Measurements from ENCODE around the gene TMEM174. TPM values are rescaled to one million over a fixed set of nuclear protein-coding genes. Genes with fewer than 3 reads are reported as not detected.

The TMEM174 gene
- total RNA-seq, 4 donors from 2014 or later, result not detected

DNA sequence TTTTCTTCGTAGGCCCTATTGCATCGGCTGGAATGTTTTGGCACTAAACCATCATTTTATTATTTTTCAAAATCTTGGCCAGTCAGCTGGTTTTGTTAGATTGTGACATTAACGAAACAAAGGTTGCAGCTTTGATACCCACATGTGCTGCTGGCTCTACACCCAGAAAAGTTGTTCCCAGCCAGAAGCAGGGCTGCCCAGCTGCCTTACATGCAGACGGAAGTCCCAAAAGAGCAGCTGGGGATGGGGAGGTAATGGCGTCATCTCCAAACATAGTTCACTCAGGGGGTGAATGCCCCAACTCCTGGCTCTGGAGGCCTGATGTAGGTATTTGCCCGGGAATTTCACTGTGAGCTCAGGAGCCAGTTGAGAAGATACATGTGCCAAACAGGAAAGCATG, 29.3 kb upstream of the TMEM174 start:
- intact Hi-C loops (cut with DNase I; ENCODE audit: low total_unique reads), result no loop called here
- no peaks in the 10 kb centered on the region for H3K9me3 ChIP-seq

GRCh38 chr5:73149540-73149939, 23.5 kb upstream of the TMEM174 start:
- H3K36me3 ChIP-seq, result no peaks in the 10 kb centered on the region
- DNase-seq, result no peak
- intact Hi-C loops (cut with DNase I; ENCODE audit: low total_unique reads), result no loop called here
- no peak overlapping the region for H3K4me3 ChIP-seq
- no peak for TF ChIP-seq POLR2A (IDR thresholded peaks at IDR 0.05)
- TF ChIP-seq, protein P1, sequence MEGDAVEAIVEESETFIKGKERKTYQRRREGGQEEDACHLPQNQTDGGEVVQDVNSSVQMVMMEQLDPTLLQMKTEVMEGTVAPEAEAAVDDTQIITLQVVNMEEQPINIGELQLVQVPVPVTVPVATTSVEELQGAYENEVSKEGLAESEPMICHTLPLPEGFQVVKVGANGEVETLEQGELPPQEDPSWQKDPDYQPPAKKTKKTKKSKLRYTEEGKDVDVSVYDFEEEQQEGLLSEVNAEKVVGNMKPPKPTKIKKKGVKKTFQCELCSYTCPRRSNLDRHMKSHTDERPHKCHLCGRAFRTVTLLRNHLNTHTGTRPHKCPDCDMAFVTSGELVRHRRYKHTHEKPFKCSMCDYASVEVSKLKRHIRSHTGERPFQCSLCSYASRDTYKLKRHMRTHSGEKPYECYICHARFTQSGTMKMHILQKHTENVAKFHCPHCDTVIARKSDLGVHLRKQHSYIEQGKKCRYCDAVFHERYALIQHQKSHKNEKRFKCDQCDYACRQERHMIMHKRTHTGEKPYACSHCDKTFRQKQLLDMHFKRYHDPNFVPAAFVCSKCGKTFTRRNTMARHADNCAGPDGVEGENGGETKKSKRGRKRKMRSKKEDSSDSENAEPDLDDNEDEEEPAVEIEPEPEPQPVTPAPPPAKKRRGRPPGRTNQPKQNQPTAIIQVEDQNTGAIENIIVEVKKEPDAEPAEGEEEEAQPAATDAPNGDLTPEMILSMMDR (IDR thresholded peaks at IDR 0.05), result no peak
- no peak overlapping the region for H3K27ac ChIP-seq
- no peaks in the 10 kb centered on the region for H3K9me3 ChIP-seq
- no peaks in the 10 kb centered on the region for H3K27me3 ChIP-seq
- no peaks in the 10 kb centered on the region for H3K4me1 ChIP-seq

More for the DNA sequence above, 29.3 kb upstream of the TMEM174 start:
- Histone ChIP-seq H3K36me3 (no peaks in the 10 kb centered on the region), H3K4me1 (no peaks in the 10 kb centered on the region), H3K4me3 (no peak overlapping the region), H3K27me3 (no peaks in the 10 kb centered on the region), H3K27ac (no peak overlapping the region)
- TF ChIP-seq, protein P1 (IDR thresholded peaks at IDR 0.05), result no peak
- no peak for TF ChIP-seq POLR2A (IDR thresholded peaks at IDR 0.05)
- no peak for DNase-seq

GRCh38 chr5:73150876-73151275, 22.1 kb upstream of the TMEM174 start:
- H3K27me3 ChIP-seq, result no peaks in the 10 kb centered on the region
- H3K9me3 ChIP-seq, result no peaks in the 10 kb centered on the region
- intact Hi-C loops (cut with DNase I; ENCODE audit: low total_unique reads), result no loop called here
- TF ChIP-seq, protein P1 (IDR thresholded peaks at IDR 0.05), result no peak
- TF ChIP-seq POLR2A (IDR thresholded peaks at IDR 0.05), result no peak
- no peak overlapping the region for H3K27ac ChIP-seq
- DNase-seq, result no peak
- no peaks in the 10 kb centered on the region for H3K36me3 ChIP-seq
- H3K4me3 ChIP-seq, result no peak overlapping the region
- H3K4me1 ChIP-seq, result no peaks in the 10 kb centered on the region

DNA sequence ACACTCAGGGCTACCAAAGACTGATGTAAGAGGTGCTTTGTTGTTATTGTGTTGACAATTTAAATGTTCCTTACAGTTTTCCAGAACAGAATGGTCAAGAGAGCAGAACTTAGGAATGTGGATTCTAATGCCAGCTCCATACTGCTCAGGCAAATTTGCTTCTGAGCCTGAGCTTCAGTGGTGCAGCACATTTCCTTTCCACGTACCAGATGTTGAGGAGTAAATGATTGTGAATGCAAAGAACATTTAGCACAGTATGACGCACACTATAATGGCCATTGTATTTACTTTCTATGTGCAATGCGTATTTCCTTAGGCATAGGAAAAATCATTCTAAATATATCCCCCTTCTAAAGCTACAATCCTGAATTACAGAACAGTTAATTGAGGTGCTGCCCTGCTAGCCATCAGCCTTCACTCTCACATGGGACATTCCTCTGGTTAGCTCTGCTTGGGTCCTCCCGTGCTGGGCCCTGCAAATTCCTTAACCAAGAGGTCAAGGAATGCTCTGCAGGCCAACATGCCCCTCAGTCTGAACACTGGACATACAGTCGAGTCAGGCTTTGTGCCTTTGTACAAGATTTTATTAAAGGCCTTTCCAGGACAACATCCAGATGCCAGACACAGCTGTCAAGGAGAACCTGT, 21.1 kb upstream of the TMEM174 start:
- Histone ChIP-seq H3K9me3 (no peaks in the 10 kb centered on the region), H3K27ac (no peak overlapping the region), H3K36me3 (no peaks in the 10 kb centered on the region), H3K27me3 (no peaks in the 10 kb centered on the region), H3K4me3 (no peak overlapping the region), H3K4me1 (no peaks in the 10 kb centered on the region)
- intact Hi-C loops (cut with DNase I; ENCODE audit: low total_unique reads), result no loop called here
- TF ChIP-seq POLR2A (IDR thresholded peaks at IDR 0.05), result no peak
- TF ChIP-seq, protein P1 (IDR thresholded peaks at IDR 0.05), result no peak
- DNase-seq, result no peak

- no peaks in the 10 kb centered on the region for H3K27me3 ChIP-seq
- no peaks in the 10 kb centered on the region for H3K9me3 ChIP-seq
- no peaks in the 10 kb centered on the region for H3K36me3 ChIP-seq
- H3K4me3 ChIP-seq, result no peak overlapping the region
- H3K4me1 ChIP-seq, result no peaks in the 10 kb centered on the region
- TF ChIP-seq POLR2A (IDR thresholded peaks at IDR 0.05), result no peak
- TF ChIP-seq, protein P1 (IDR thresholded peaks at IDR 0.05), result no peak
- DNase-seq, result no peak
- intact Hi-C loops (cut with DNase I; ENCODE audit: low total_unique reads), result no loop called here
- no peak overlapping the region for H3K27ac ChIP-seq
Measured at GRCh38 chr5:73152411-73153388, 20.3 kb upstream of the TMEM174 start.
